ENCODE results near the gene CNN2. TPM values are rescaled to one million over a fixed set of nuclear protein-coding genes. Genes with fewer than 3 reads are reported as not detected.

Gene CNN2
- polyA plus RNA-seq, 1 donor from 2014 or later = 42.8 TPM

DNA sequence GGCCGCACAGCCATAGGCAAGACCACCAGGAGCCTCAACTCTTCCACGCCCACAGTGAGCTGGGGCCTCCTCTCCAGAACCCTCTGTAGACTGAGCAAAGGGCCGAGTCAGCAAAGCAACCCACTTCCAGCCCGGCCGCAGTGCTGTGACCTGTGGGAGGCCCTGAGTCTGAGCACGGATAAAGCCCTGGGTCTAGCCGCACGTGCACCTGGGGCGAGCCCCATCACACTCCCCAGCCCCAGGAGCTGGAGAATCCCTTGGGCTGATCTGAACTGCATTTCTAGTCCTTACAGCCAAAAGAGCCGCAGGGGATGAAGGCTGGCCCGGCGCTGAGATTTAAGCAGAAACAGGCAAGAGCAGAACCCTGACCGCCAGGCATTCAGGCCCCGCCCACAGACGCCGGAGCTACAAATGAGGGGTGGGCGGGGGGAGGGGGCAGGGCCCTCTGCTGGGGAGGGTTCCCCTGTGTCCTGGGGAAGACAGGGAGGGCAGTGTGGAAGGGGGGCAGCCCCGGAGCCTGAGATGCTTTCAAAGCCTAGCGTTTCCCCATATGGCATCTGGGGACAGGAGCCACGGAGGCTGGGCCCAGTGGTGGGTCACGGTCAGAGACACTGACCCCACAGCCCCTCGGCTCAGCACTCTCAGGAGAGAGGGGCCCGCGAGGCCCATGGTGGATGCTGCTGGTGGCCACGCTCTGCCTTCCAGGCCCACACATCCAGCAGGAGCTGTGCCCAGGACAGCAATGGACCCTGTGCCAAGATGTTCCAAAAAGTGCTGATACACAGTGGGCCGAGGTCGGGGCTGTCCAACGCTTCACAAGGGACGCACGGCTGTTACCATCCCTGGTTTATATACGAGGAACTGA lies 10.4 kb upstream of the CNN2 start:
- Histone ChIP-seq H3F3A (ENCODE audit: insufficient read depth, low read length, poor library complexity, severe bottlenecking) (no peaks in the 10 kb centered on the region), H2AFZ (ENCODE audit: low read depth, low read length) (no peak overlapping the region), H3K9me3 (ENCODE audit: low read length) (no peaks in the 10 kb centered on the region), H3K36me3 (ENCODE audit: insufficient read depth, low read length) (no peaks in the 10 kb centered on the region), H3K27ac (ENCODE audit: low read length) (no peak overlapping the region), H3K9ac (ENCODE audit: low read length) (no peak overlapping the region), H3K4me3 (ENCODE audit: low read length) (no peak overlapping the region), H3K4me2 (ENCODE audit: low read length) (no peak overlapping the region), H3K79me2 (replicated peaks; ENCODE audit: insufficient read depth, low read length) (peaks cover 43% of the 10 kb centered on the region), H3K27me3 (ENCODE audit: insufficient read depth, low read depth, low read length) (no peaks in the 10 kb centered on the region), H4K20me1 (ENCODE audit: insufficient read depth) (peaks cover 12% of the 10 kb centered on the region), H3K9me2 (ENCODE audit: insufficient read depth, low read length) (no peaks in the 10 kb centered on the region)
- TF ChIP-seq EZH2 (IDR thresholded peaks at IDR 0.05; ENCODE audit: borderline replicate concordance, insufficient read depth, low read length, poor library complexity, severe bottlenecking) (no peak), REST (IDR thresholded peaks at IDR 0.05; ENCODE audit: borderline replicate concordance) (no peak), RAD21 (conservative IDR thresholded peaks at IDR 0.05) (no peak), TAF1 (IDR thresholded peaks at IDR 0.05; ENCODE audit: low read depth) (no peak), EP300 (conservative IDR thresholded peaks at IDR 0.05; ENCODE audit: poor library complexity, severe bottlenecking) (no peak), SMC3 (conservative IDR thresholded peaks at IDR 0.05; ENCODE audit: poor library complexity) (no peak), MXI1 (conservative IDR thresholded peaks at IDR 0.05; ENCODE audit: poor library complexity, severe bottlenecking) (no peak), POLR2AphosphoS5 (IDR thresholded peaks at IDR 0.05) (no peak)
- TF ChIP-seq, protein P1, sequence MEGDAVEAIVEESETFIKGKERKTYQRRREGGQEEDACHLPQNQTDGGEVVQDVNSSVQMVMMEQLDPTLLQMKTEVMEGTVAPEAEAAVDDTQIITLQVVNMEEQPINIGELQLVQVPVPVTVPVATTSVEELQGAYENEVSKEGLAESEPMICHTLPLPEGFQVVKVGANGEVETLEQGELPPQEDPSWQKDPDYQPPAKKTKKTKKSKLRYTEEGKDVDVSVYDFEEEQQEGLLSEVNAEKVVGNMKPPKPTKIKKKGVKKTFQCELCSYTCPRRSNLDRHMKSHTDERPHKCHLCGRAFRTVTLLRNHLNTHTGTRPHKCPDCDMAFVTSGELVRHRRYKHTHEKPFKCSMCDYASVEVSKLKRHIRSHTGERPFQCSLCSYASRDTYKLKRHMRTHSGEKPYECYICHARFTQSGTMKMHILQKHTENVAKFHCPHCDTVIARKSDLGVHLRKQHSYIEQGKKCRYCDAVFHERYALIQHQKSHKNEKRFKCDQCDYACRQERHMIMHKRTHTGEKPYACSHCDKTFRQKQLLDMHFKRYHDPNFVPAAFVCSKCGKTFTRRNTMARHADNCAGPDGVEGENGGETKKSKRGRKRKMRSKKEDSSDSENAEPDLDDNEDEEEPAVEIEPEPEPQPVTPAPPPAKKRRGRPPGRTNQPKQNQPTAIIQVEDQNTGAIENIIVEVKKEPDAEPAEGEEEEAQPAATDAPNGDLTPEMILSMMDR (IDR thresholded peaks at IDR 0.05; ENCODE audit: poor library complexity, severe bottlenecking) = no peak

DNA sequence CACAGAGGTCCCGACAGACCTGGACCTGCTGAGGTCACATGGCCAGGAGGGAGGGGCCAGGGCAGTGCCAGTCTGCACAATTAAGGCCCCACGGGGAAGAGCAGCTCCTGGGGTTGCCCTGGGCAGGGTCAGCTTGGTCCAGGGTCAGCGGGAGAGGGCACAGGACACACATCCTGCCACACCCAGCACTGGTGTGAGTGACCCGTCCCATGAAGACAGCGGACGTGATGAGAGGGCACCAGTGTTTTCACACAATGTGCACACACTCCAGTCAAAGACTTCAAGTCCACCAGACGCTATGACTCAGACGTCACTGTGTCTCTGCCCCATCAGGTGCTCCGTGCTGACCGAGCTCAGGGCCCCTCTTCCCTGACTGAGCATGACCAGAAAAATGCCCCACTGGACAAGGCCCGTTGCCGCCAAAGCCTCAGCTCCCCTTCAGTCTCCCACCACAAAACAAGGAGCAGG lies 9.7 kb upstream of the CNN2 start:
- Histone ChIP-seq H3K4me2 (ENCODE audit: low read length) (no peak overlapping the region), H3K27me3 (ENCODE audit: insufficient read depth, low read depth, low read length) (no peaks in the 10 kb centered on the region), H3K79me2 (replicated peaks; ENCODE audit: insufficient read depth, low read length) (peaks cover 43% of the 10 kb centered on the region), H3K9me2 (ENCODE audit: insufficient read depth, low read length) (no peaks in the 10 kb centered on the region), H3K27ac (ENCODE audit: low read length) (no peak overlapping the region), H4K20me1 (ENCODE audit: insufficient read depth) (peaks cover 12% of the 10 kb centered on the region), H3F3A (ENCODE audit: insufficient read depth, low read length, poor library complexity, severe bottlenecking) (no peaks in the 10 kb centered on the region), H3K4me3 (ENCODE audit: low read length) (no peak overlapping the region), H3K9me3 (ENCODE audit: low read length) (no peaks in the 10 kb centered on the region), H2AFZ (ENCODE audit: low read depth, low read length) (no peak overlapping the region), H3K9ac (ENCODE audit: low read length) (no peak overlapping the region), H3K36me3 (ENCODE audit: insufficient read depth, low read length) (no peaks in the 10 kb centered on the region)
- TF ChIP-seq, protein P1 (IDR thresholded peaks at IDR 0.05; ENCODE audit: poor library complexity, severe bottlenecking) = no peak
- TF ChIP-seq RAD21 (conservative IDR thresholded peaks at IDR 0.05) (no peak), EP300 (conservative IDR thresholded peaks at IDR 0.05; ENCODE audit: poor library complexity, severe bottlenecking) (no peak)

Measured in neural cell (in vitro differentiated cells).